ENCODE results near the gene SUSD1.

DNA sequence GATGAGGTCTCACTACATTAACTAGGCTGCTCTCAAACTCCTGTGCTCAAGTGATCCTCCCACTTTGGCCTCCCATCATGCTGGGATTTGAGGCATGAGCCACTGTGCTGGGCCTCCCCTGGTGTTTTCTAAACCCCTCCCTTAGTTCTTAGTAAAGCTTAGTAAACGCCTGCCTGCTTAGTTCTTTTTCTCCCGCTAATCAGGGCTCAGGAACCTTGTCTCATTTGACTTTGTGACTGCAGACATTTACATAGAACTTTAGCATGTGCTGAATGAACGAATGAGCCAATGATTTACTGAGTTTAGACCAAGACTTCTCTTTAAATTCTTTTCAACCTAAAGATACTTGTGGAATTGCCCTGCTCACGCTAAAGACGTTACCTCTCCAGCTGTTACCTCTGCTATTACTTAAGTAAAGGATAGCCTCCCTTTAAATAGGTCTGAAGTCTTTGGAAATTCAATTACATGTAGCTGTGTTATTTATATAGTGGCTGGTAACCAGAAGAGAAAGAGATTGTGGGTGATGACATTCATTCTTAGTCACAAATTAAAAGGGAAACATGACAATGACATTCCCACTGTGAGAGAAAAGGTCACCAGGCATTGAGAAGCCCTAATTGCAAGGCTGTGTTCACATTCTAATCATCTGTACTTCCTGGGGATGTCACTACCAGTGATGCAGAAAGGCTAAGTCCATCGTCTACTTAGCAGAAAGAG is 18.6 kb upstream of the SUSD1 start:
- TF ChIP-seq, protein P1, sequence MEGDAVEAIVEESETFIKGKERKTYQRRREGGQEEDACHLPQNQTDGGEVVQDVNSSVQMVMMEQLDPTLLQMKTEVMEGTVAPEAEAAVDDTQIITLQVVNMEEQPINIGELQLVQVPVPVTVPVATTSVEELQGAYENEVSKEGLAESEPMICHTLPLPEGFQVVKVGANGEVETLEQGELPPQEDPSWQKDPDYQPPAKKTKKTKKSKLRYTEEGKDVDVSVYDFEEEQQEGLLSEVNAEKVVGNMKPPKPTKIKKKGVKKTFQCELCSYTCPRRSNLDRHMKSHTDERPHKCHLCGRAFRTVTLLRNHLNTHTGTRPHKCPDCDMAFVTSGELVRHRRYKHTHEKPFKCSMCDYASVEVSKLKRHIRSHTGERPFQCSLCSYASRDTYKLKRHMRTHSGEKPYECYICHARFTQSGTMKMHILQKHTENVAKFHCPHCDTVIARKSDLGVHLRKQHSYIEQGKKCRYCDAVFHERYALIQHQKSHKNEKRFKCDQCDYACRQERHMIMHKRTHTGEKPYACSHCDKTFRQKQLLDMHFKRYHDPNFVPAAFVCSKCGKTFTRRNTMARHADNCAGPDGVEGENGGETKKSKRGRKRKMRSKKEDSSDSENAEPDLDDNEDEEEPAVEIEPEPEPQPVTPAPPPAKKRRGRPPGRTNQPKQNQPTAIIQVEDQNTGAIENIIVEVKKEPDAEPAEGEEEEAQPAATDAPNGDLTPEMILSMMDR (IDR thresholded peaks at IDR 0.05), result no peak
- no peak for TF ChIP-seq POLR2A (IDR thresholded peaks at IDR 0.05)
